Loucy (cell line): Measurements from ENCODE around the gene SMIM5.

Experiments used
- CTCF ChIP-seq: fragments of 200-600 bp; sonication (generic); conservative IDR thresholded peaks from 2 replicates; pipeline ENCODE4 v1.5.1; 2014; ENCODE audit warnings: mild to moderate bottlenecking, antibody characterized with exemption, low read length
- EZH2phosphoT487 ChIP-seq: fragments of 200-600 bp; IDR thresholded peaks from 2 replicates; pipeline ENCODE4 v1.6.1; 2018; ENCODE audit warnings: antibody characterized with exemption, mild to moderate bottlenecking, moderate library complexity, borderline replicate concordance

GRCh38 chr17:75602644-75603043 is 30.6 kb upstream of the SMIM5 start:
- no peak for TF ChIP-seq CTCF
- no peak for TF ChIP-seq EZH2phosphoT487
